Measurements from ENCODE around the gene HSPH1. TPM values are rescaled to one million over a fixed set of nuclear protein-coding genes. Genes with fewer than 3 reads are reported as not detected.

HSPH1 gene
- total RNA-seq, 1 experiment from 2014 or later, result 127 TPM

- no peak for DNase-seq (ENCODE audit: low read depth)
These were observed 30.2 kb downstream of the HSPH1 start for GRCh38 chr13:31131470-31131961.

GRCh38 chr13:31129419-31129818 lies 32.3 kb downstream of the HSPH1 start:
- DNase-seq (ENCODE audit: low read depth), result no peak

- no peak for DNase-seq (ENCODE audit: low read depth)
These were observed 37.5 kb downstream of the HSPH1 start for GRCh38 chr13:31124204-31124603.

GRCh38 chr13:31122544-31123260 lies 39.0 kb downstream of the HSPH1 start:
- no peak for DNase-seq (ENCODE audit: low read depth)

DNA sequence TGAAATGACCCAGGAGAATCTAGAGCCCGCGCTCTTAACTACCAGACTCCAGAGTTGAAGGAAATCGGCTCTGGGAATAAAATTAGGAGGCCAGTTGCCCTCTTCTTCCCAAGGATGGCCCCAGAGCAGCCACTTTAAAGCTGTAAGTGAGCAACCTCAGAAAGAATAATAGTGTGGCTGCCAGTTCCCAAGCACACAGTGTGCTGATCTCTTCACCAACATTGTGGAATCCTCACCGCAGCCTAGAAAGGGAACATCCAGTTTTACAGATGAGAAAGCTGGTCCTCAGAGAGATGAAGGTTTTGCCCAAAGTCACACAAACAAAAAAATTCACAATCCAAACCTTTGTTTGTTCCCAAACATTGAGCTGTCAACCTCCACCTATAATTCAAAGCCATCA lies 39.6 kb downstream of the HSPH1 start:
- DNase-seq (ENCODE audit: low read depth), result no peak

DNA sequence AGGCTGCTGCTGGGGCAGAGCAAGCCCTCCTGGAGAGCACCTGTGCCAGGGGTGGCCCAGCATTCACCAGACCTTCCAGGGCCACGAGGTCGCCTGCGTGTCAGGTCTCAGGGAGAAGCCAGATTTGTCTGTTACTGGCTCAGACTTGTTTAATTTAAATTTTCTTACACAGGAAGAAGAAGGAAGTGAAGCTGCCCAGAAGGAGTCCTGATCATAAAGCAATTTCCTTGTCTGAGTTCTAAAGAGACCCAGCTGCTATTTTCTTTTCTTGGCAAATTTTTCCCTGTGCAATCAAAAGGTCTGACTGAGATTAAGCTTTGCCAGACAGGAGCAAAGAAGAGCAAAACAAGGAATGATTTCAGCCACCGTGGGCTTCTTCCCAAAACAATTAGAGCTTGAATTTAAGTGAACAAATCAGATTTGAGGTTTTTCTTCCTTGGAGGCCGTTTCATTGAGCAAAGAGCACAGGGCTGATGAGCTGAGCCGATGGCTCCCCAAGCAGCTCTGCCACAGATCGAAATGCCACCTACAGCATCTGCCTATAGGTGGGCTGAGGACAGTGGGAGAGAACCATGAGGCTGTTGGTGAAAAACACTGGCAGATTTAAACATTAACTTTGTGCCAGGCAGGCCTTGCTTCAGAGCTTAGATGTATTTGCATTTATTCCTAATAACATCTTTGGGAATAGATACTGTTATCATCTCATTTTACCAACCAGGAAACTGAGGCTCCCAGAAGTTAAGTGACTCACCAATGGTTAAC lies 40.1 kb downstream of the HSPH1 start:
- no peak for DNase-seq (ENCODE audit: low read depth)

DNA sequence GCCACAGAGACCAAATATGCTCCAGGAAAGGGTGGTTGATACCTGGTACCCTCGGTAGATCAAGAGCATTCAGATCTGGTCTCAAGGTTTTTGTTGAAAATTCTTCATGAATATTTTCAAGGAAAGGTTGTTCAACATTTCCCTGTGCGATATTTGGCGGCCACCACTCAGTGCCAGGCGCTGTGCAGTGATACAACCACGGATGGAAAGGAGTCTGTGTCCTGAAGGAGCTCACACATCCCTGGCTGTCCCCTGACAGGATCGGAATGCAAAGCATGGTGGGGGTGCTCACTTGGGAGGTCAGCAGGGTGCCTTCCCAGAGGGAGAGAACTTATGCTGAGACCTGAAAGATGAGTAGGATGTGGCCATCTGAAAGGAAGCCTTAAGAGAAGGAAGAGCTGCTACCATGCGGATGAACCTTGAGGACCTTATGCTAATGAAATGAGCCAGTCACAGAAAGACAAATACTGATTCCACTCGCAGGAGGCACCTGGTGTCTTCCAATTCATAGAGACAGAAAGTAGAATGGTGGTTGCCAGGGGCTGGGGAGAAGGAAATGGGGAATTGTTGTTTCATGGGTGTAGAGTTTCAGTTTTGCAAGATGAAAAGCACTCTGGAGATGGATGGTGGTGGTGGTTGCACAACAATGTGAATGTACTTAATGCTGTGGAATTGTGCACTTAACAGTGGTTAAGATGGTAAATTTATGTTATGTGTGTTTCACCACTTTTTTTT lies 41.6 kb downstream of the HSPH1 start:
- DNase-seq (ENCODE audit: low read depth), result no peak

DNA sequence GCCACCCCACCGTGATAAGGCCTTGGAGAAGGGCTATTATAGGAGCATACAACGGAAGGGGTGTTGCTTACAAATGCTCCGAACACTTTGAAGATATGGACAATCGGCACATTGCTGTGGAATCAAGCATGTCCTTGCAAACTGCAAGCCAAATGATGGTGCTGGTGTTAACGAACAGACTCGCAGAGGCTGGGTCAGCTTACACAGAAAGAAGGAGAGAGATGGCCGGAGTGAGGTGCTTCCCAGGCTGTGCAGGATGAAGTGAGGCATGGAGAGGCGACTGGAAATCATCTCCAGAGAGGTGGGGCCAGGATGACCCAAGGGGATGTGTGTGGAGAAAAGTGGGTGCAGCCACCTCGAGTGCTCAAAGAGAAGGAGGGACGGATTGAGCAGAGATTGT lies 42.2 kb downstream of the HSPH1 start:
- no peak for DNase-seq (ENCODE audit: low read depth)

GRCh38 chr13:31116224-31116623 lies 45.5 kb downstream of the HSPH1 start:
- no peak for DNase-seq (ENCODE audit: low read depth)

DNA sequence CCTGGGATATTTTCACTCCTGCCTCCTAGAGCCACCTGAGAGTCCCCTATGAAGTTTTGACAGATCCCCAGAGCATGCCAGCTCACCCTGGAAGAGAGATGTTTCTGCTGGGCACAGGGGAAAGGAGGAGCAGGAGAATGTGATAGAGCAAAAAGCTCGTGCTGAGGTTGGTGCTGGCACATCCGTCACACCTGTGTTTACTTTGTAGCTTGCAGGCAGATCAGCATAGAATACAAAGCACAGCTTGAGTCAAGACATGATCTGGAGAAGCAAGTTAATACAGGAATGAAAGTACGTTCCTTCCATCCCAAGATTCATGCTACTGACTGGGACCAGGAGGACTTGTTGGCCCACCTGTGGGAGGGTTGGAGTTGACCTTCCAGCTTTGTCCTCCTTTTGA lies 46.1 kb downstream of the HSPH1 start:
- DNase-seq (ENCODE audit: low read depth), result no peak

- no peak for DNase-seq (ENCODE audit: low read depth)
These were observed 47.1 kb downstream of the HSPH1 start for GRCh38 chr13:31114641-31115040.

DNA sequence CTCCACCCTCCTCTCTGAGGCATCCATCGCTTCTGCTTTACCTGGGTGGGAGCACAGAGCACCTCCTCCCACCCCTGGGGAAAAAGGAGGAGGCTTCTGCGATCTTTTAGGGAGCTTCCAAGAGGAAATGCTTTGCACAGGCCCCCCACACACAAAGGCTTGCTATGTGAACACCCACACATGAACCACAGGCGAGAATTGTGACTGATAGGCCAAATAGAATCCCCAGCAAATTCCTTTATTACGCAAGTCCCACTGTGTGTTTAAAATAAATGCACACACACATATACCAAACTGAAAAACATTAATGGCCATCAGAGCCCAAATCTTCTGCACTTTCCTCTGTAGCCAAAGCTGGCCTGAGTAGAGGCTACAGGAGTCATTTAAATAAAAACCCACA lies 50.6 kb downstream of the HSPH1 start:
- no peak for DNase-seq (ENCODE audit: low read depth)

- DNase-seq (ENCODE audit: low read depth), result no peak
These were observed 51.1 kb downstream of the HSPH1 start for GRCh38 chr13:31110617-31111016.

DNA sequence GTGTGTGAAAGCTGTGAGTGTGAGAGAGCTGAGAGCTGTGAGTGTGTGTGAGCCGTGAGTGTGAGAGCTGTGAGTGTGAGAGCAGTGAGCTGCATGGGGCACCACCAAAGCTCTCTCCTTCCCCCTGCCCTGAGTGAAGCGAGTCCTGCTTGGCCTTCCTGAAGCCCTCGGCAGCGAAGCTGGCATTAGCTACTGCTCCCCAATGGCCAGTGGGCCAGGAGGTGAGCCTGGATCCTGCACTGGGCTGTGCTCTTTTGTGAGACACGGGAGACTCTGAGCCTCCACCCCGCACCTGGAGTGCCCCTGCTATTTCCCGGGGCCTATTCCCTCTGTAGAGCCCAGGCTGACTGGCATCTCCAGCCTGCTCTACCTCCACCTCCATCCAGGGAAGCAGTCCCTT lies 51.5 kb downstream of the HSPH1 start:
- no peak for DNase-seq (ENCODE audit: low read depth)

DNA sequence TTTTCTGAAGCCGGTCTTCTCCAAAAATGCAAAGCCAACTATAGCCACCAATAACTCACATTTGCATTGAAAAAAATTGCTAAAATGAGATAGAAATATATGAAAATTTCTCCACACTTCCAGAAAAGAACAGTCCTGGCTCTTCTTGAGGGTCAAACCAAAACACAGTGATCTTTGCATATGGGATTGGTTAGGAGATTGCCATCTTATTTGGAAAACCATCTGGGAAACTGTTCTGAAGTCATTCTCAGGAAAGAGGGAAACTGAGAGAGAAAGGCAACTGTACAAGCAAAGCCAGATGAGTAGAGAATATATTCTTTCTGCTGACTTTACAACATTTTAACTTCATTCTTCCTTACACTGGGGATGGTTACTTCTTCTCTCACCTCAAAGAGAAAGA lies 54.6 kb downstream of the HSPH1 start:
- no peak for DNase-seq (ENCODE audit: low read depth)

DNA sequence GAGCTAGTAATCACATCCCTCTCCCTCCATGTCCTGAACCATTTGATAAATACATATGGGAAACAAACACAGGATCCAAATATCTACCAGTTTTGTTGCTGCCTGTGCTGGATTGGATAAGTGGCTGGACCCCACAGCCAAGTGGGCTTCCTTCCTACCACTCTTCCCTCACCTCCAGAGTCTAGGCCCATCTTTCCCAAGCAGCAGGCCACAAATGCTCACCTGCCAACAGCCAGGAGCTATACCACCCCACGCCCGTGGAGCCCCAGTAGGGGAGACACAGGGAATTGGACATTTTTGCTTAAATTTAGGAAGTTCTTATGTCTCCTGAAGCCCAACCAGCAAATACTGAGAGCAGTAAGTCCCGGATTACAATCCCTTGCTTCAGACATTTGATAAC lies 55.8 kb downstream of the HSPH1 start:
- DNase-seq (ENCODE audit: low read depth), result no peak

GRCh38 chr13:31105020-31105795 lies 56.5 kb downstream of the HSPH1 start:
- DNase-seq (ENCODE audit: low read depth), result no peak

GRCh38 chr13:31102905-31103304 lies 58.8 kb downstream of the HSPH1 start:
- DNase-seq (ENCODE audit: low read depth), result no peak

- peak; percentile 16 for DNase-seq (ENCODE audit: low read depth)
These were observed 60.1 kb downstream of the HSPH1 start for GRCh38 chr13:31101472-31102170.

DNA sequence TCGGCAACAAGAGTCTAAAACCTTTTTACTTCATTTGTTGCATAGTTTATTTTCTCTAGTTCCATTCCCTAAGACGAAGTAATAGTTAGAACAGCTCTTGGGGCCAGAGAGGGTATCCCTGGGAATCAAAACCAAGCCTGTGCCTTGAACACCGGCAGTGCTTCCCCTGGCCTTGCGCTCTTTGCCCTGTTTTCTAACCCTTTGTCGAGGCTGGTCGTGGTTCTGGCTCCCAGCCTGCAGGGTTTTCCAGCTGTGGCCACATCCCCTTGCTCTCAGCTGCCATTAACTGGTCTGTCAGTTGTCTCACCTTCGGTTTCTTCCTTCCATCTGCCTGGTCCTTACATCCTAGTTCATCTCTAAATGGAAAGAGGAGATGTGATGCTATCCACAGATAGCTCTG lies 61.0 kb downstream of the HSPH1 start:
- DNase-seq (ENCODE audit: low read depth), result no peak

Data from HT1080 (cell line).